A673 (cell line): ENCODE results near the gene RTBDN.

ENCODE experiments used
- CTCF ChIP-seq: fragments of 300-800, 200-600 bp; sonication (generic); conservative IDR thresholded peaks from 2 replicates; pipeline ENCODE4 v1.5.1; 2017; ENCODE audit warnings: low read depth, mild to moderate bottlenecking, antibody characterized with exemption, low read length, moderate library complexity, mixed read lengths
- EZH2 ChIP-seq: fragments of 200-600 bp; sonication (generic); IDR thresholded peaks from 2 replicates; pipeline ENCODE4 v1.6.1; 2017; ENCODE audit warnings: borderline replicate concordance, low read depth, mild to moderate bottlenecking, mixed read lengths, antibody characterized with exemption, low read length; ENCODE audit not compliant: poor library complexity, severe bottlenecking

DNA sequence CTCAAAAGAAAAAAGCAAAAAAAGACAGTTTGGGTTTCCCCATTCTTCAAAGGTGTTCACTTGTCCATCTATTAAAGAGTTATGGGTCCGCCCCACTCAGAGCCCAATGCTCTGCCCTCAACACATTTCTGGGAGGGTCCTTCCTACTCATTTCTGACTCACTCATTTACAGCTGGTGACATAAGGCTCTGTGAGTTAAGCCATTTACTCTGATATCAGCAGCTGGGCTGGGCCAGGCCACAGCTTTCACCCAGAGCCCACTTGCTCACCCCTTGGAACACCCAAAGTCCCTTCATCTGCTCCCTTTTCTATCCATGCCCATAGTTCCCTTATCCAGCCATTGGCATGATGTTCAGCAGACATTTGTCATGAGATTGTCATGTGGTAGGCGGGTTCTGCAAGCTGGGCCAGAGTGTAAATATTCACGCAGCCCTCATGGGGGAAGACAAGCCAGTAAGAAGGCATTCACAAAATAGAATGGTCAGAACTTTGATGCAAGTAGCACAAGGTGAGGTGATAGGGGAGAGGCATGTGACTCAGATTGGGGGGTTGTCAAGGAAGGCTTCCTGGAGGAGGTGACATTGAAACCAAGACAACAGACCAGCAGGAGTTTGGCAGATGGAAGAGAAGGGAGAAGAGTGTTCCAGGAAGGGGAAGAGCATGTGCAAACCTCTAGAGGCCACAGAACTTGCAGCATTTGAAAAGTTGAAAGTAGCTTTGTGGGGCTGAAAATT lies 9.8 kb upstream of the RTBDN start:
- TF ChIP-seq CTCF (no peak), EZH2 (no peak)
